Anterior cingulate cortex (tissue), 58 donors: Measurements from ENCODE around the gene LRMDA.

Experiments used
- DNase-seq, 58 donors: peaks; one replicate each; lab custom pipeline; 2025; lab: John Stamatoyannopoulos, UW

Gene LRMDA

GRCh38 chr10:75556320-75556719, 124.9 kb downstream of the LRMDA start:
- DNase-seq = no peak

- DNase-seq = no peak
Measured at GRCh38 chr10:75565286-75566251, 134.1 kb downstream of the LRMDA start.

GRCh38 chr10:75568450-75569130, 137.2 kb downstream of the LRMDA start:
- DNase-seq = no peak

- no peak for DNase-seq
Measured at GRCh38 chr10:75569506-75569905, 138.1 kb downstream of the LRMDA start.

GRCh38 chr10:75572478-75572877, 141.1 kb downstream of the LRMDA start:
- no peak for DNase-seq

- DNase-seq = no peak
Measured at GRCh38 chr10:75575940-75576339, 144.5 kb downstream of the LRMDA start.

GRCh38 chr10:75582102-75582501, 150.7 kb downstream of the LRMDA start:
- no peak for DNase-seq

GRCh38 chr10:75585294-75585693, 153.9 kb downstream of the LRMDA start:
- DNase-seq = no peak

- no peak for DNase-seq
Measured at GRCh38 chr10:75586814-75587213, 155.4 kb downstream of the LRMDA start.

- no peak for DNase-seq
Measured at GRCh38 chr10:75588031-75588430, 156.6 kb downstream of the LRMDA start.

- DNase-seq = no peak
Measured at GRCh38 chr10:75589895-75590654, 158.7 kb downstream of the LRMDA start.

GRCh38 chr10:75592151-75592787, 160.8 kb downstream of the LRMDA start:
- DNase-seq = no peak

GRCh38 chr10:75592791-75593643, 161.6 kb downstream of the LRMDA start:
- DNase-seq = no peak

- no peak for DNase-seq
Measured at GRCh38 chr10:75593692-75594556, 162.5 kb downstream of the LRMDA start.

GRCh38 chr10:75596930-75597620, 165.7 kb downstream of the LRMDA start:
- no peak for DNase-seq

GRCh38 chr10:75597773-75598440, 166.5 kb downstream of the LRMDA start:
- DNase-seq = no peak

- DNase-seq = no peak
Measured at GRCh38 chr10:75598998-75599397, 167.6 kb downstream of the LRMDA start.
